Activated T-cell treated with anti-CD3 and anti-CD28 coated beads, Interleukin-2, amount 50 U/mL, for 4 hours (primary cell): ENCODE results near the gene TCAP. TPM values are rescaled to one million over a fixed set of nuclear protein-coding genes. Genes with fewer than 3 reads are reported as not detected.

Experiments
- ATAC-seq, 2 donors: fragments of 200-7000 bp; cut with Tn5 transposase; one replicate each; pipeline ENCODE4 v1.10.0; 2021
- DNase-seq: peaks from one replicate; pipeline ENCODE4 v3.0.0-alpha.2; 2020
- H3K27me3 Mint-ChIP-seq: one replicate; pipeline ENCODE4 v1.8.0; 2021; ENCODE audit warnings: low read depth, mixed read lengths
- H3K36me3 Mint-ChIP-seq: one replicate; pipeline ENCODE4 v1.8.0; 2022; ENCODE audit warnings: mixed read lengths; ENCODE audit not compliant: insufficient read depth
- H3K4me1 Mint-ChIP-seq: one replicate; pipeline ENCODE4 v1.8.0; 2021; ENCODE audit warnings: low read depth, mixed read lengths
- H3K4me3 Mint-ChIP-seq: one replicate; pipeline ENCODE4 v1.8.0; 2021; ENCODE audit warnings: mild to moderate bottlenecking, moderate library complexity, mixed read lengths
- H3K9me3 Mint-ChIP-seq: one replicate; pipeline ENCODE4 v1.8.0; 2021; ENCODE audit warnings: mixed read lengths
- total RNA-seq, 3 donors: library from RNA; stranded (reverse); gene quantifications; one replicate each; pipeline ENCODE4 v1.2.1, GENCODE V29; 2021

Gene TCAP
- total RNA-seq, 3 donors from 2014 or later, result 0.73 to 1.4 (median 1.4) TPM

DNA sequence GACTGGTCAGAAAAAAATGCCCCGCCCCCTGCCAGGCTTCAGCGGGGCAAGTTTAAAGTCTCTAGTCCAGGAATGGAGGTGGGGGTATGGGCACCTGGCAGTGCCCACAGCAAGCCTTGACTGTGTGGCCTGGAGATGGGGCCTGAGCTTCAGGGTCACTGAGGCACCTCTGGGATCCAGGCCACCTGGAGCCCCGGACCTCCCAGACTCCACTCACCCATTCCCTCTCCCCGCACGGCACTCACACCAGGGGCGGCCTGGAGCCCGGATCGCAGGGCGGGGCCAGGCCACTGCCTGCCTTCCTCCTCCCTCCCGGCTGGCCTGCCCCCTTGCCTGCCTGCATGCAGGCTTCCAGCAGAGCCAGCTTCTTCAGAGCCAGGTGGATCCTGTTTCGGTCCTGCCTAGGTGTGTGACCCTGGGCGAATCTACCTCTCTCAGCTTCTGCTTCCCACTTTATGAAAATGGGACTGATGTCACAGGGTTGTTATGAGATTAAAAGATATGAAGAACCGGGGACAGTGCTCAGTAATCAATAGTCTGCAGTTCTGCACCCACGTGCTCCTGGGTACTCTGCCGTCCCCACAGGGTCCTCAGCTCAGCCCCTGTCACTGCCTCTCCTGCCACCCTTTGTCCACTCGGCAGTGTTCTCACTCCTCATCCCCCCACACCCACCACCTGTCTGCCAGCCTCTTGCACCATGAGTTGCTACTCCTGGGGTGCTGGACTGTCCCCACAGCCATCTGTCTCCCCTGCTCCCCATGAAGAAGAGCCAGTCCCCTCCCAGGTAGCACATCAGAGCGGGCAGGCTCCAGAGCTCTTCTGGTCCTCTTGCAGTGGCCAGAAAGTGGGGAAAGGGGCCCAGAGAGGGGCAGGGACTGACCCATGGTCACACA lies 1.2 kb upstream of the TCAP start:
- ATAC-seq (no peak), DNase-seq (no peak)
- Mint-ChIP-seq H3K27me3 (peaks cover 13% of the 10 kb centered on the region), H3K4me3 (no peak overlapping the region), H3K9me3 (no peaks in the 10 kb centered on the region), H3K4me1 (peaks cover 13% of the 10 kb centered on the region), H3K36me3 (peaks cover 10% of the 10 kb centered on the region)

DNA sequence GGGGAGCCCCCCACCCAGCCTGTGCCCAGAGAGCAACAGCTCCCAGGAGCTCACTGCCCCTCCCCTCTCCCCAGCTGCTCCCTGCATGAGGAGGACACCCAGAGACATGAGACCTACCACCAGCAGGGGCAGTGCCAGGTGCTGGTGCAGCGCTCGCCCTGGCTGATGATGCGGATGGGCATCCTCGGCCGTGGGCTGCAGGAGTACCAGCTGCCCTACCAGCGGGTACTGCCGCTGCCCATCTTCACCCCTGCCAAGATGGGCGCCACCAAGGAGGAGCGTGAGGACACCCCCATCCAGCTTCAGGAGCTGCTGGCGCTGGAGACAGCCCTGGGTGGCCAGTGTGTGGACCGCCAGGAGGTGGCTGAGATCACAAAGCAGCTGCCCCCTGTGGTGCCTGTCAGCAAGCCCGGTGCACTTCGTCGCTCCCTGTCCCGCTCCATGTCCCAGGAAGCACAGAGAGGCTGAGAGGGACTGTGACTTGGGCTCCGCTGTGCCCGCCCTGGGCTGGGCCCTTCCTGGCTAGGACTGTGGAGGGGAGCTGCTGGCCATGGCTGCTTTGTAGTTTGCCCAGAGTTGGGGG lies 584 bp downstream of the TCAP start:
- no peak for ATAC-seq
- Mint-ChIP-seq H3K27me3 (peaks cover 17% of the 10 kb centered on the region), H3K9me3 (no peaks in the 10 kb centered on the region), H3K36me3 (peaks cover 10% of the 10 kb centered on the region), H3K4me1 (peaks cover 8% of the 10 kb centered on the region), H3K4me3 (no peak overlapping the region)
- DNase-seq, result no peak

DNA sequence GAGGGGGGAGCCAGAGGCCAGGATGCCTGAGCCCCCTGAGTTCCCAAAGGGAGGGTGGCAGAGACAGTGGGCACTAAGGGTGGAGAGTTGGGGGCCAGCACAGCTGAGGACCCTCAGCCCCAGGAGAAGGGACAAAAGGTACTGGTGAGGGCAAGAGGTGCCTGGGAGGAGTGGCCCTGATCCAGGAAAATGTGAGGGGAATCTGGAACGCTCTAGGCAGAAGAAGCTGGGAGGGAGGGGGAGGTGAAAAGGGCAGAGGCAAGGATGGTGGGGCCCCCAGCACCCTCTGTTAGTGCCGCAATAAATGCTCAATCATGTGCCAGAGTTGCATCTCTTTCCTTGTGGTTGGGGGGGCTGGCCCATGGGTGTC lies 1.1 kb downstream of the TCAP start:
- Mint-ChIP-seq H3K36me3 (peaks cover 8% of the 10 kb centered on the region), H3K4me3 (no peak overlapping the region), H3K9me3 (no peaks in the 10 kb centered on the region), H3K27me3 (peaks cover 17% of the 10 kb centered on the region), H3K4me1 (peaks cover 6% of the 10 kb centered on the region)
- ATAC-seq, result no peak
- DNase-seq, result no peak

DNA sequence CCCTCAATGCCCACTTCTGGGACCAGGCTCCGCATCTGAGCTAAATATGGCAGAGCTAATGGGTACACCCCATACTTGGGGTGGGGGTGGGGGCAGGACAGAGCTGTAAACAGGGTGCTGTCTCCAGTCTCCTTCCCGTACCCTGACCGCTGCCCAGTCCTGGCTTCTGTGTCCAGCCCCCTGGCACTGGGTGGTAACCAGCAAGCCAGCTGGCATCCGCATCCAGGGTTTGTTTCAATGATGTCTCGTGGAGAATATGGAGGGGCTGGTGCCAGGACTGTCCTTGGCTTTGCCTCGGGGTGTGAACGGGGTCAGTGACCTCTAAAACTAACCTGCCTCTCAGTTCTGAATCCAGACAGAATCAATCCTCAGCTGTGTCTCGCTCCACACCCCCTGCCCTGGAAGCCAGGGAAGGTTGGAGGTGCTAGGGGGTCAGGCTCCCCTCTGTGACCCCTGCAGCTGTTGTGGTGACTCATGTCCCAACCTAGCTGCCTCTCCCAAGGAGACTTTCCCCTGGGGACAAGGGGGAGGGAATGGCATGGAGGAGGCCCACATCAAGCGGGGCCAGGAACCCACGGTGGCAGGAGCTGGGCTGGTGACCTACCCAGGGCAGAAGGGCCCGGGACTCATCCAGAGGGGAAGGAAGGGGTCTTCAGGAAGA lies 1.6 kb downstream of the TCAP start:
- DNase-seq (no peak), ATAC-seq (no peak)
- peaks cover 3% of the 10 kb centered on the region for H3K36me3 Mint-ChIP-seq
- H3K27me3 Mint-ChIP-seq, result peaks cover 17% of the 10 kb centered on the region
- H3K4me3 Mint-ChIP-seq, result no peak overlapping the region
- H3K4me1 Mint-ChIP-seq, result peaks cover 5% of the 10 kb centered on the region
- H3K9me3 Mint-ChIP-seq, result no peaks in the 10 kb centered on the region

DNA sequence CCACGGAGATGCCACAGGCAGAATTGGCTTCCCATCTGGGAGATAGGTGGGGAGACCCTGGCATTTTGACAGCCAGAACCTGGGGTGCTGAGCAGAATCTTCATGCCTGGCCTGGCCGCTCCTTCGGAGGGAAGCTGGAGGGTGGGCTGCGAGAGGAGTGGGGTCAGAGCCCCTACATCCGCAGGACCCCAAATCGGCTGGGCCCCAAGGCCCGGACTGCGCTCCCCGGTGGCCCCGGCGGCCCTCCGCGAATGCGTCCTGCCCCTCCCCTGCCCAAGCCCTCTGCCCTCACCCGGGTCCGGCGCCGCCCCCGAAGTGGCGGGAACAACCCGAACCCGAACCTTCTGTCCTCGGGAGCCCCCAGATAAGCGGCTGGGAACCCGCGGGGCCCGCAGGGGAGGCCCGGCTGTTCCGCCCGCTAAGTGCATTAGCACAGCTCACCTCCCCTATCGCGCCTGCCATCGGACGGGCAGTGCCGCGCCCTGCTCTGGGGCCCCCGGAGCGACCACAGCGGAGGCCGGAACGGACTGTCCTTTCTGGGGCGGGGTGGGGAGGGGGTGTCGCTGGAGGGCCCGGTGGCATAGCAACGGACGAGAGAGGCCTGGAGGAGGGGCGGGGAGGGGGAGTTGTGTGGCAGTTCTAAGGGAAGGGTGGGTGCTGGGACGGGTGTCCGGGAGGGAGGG lies 2.3 kb downstream of the TCAP start:
- Mint-ChIP-seq H3K4me3 (peak overlapping the region; percentile 53), H3K4me1 (peaks cover 9% of the 10 kb centered on the region), H3K27me3 (peaks cover 17% of the 10 kb centered on the region), H3K36me3 (peaks cover 2% of the 10 kb centered on the region), H3K9me3 (no peaks in the 10 kb centered on the region)
- ATAC-seq (peak in 1 of 2 donors; percentile 15), DNase-seq (no peak)

- H3K9me3 Mint-ChIP-seq, result no peaks in the 10 kb centered on the region
- peaks cover under 1% of the 10 kb centered on the region for H3K36me3 Mint-ChIP-seq
- DNase-seq, result peak; percentile 53
- H3K27me3 Mint-ChIP-seq, result peaks cover 17% of the 10 kb centered on the region
- peak within 1 kb of the TSS; percentile 53 for H3K4me3 Mint-ChIP-seq
- peaks cover 9% of the 10 kb centered on the region for H3K4me1 Mint-ChIP-seq
- ATAC-seq, result peak; percentile 71 to 80
Measured at GRCh38 chr17:39667945-39668924, 3.1 kb downstream of the TCAP start, which contains the start of gene PNMT. PNMT (plus strand) TSS chr17:39668453; CDS start chr17:39668476, 23 bp downstream.

- ATAC-seq, result no peak
- DNase-seq, result no peak
- peaks cover 9% of the 10 kb centered on the region for H3K4me1 Mint-ChIP-seq
- no peaks in the 10 kb centered on the region for H3K9me3 Mint-ChIP-seq
- peaks cover 17% of the 10 kb centered on the region for H3K27me3 Mint-ChIP-seq
- no peak overlapping the region for H3K4me3 Mint-ChIP-seq
- H3K36me3 Mint-ChIP-seq, result no peaks in the 10 kb centered on the region
Measured at GRCh38 chr17:39669897-39670735, 5.0 kb downstream of the TCAP start.

- ATAC-seq, result no peak
- no peaks in the 10 kb centered on the region for H3K36me3 Mint-ChIP-seq
- no peak overlapping the region for H3K4me3 Mint-ChIP-seq
- peaks cover 17% of the 10 kb centered on the region for H3K27me3 Mint-ChIP-seq
- H3K9me3 Mint-ChIP-seq, result no peaks in the 10 kb centered on the region
- peaks cover 15% of the 10 kb centered on the region for H3K4me1 Mint-ChIP-seq
- no peak for DNase-seq
Measured at GRCh38 chr17:39670746-39671145, 5.6 kb downstream of the TCAP start.

- Mint-ChIP-seq H3K27me3 (peaks cover 10% of the 10 kb centered on the region), H3K36me3 (no peaks in the 10 kb centered on the region), H3K4me1 (peaks cover 26% of the 10 kb centered on the region), H3K4me3 (no peak overlapping the region), H3K9me3 (no peaks in the 10 kb centered on the region)
- no peak for ATAC-seq
- no peak for DNase-seq
Measured at GRCh38 chr17:39671651-39672521, 6.7 kb downstream of the TCAP start.

DNA sequence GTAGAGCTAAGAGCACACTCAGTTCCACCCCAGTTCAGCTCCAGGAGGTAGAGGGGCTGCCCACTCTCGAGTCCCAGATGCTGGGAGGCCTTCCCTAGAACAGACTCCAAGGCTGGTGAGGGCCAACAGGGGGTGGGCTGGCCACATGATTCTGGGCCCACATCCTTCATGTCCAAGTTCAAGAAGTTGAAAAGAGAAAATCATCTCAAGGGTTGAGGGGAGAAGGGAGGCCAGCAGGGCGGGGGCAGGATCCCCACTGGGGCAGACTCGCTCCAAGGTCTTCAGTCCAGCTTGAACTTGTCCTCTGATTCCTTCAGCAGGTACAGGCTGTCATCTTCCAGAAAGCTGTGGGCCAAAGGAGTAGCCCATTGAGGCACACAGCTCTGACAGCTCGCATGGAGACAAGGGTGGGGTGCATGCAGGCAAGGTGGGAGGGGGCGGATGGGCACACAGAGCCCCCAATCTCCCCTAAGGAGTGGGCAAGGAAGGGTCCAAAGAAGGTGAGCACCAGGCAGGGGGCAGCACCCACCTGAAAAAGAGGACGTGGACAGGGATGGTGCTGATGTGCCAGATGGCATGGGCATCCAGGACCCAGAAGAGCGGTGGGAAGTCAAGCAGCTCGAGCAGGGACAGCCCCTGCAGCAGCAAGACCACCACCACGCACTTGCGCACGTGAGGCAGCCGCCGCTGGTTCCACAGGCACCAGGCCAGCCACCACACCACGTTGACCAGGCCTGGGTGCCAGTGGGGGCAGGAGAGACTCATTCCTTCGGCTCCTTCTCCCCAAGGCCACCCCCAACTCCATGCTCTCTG lies 7.6 kb downstream of the TCAP start:
- Mint-ChIP-seq H3K36me3 (no peaks in the 10 kb centered on the region), H3K9me3 (no peaks in the 10 kb centered on the region), H3K4me1 (peaks cover 34% of the 10 kb centered on the region), H3K4me3 (no peak overlapping the region), H3K27me3 (peaks cover 8% of the 10 kb centered on the region)
- DNase-seq, result no peak
- ATAC-seq, result no peak

GRCh38 chr17:39673335-39674081 lies 8.4 kb downstream of the TCAP start:
- Mint-ChIP-seq H3K27me3 (peaks cover 6% of the 10 kb centered on the region), H3K36me3 (no peaks in the 10 kb centered on the region), H3K4me1 (peaks cover 40% of the 10 kb centered on the region), H3K9me3 (no peaks in the 10 kb centered on the region), H3K4me3 (no peak overlapping the region)
- ATAC-seq, result no peak
- DNase-seq, result no peak
